ENCODE data around the gene LBP. TPM values are rescaled to one million over a fixed set of nuclear protein-coding genes. Genes with fewer than 3 reads are reported as not detected.
"Not testable (repeated sequence)": the region's sequence is repeated elsewhere in the genome, so short reads cannot be mapped to it uniquely, and the experiment has no call there.

The LBP gene
- total and polyA plus RNA-seq, 8 donors: 0.12 to 1.8 TPM; not detected in 6

GRCh38 chr20:38404016-38404415, 57.7 kb downstream of the LBP start:
- no peaks in the 10 kb centered on the region for H3K27me3 ChIP-seq
- no peaks in the 10 kb centered on the region for H3K4me1 ChIP-seq
- H3K27ac ChIP-seq: no peak overlapping the region
- H3K4me3 ChIP-seq: no peak overlapping the region
- no peaks in the 10 kb centered on the region for H3K9me3 ChIP-seq
- DNase-seq (no peak), ATAC-seq (no peak)
- TF ChIP-seq CTCF (IDR thresholded peaks at IDR 0.05): no peak
- no peaks in the 10 kb centered on the region for H3K36me3 ChIP-seq
- intact Hi-C loops (cut with DNase I): no loop called here

GRCh38 chr20:38405132-38405531, 58.9 kb downstream of the LBP start:
- H3K9me3 ChIP-seq: no peaks in the 10 kb centered on the region
- no peaks in the 10 kb centered on the region for H3K4me1 ChIP-seq
- intact Hi-C loops (cut with DNase I): no loop called here
- H3K27me3 ChIP-seq: no peaks in the 10 kb centered on the region
- no peak overlapping the region for H3K4me3 ChIP-seq
- H3K27ac ChIP-seq: no peak overlapping the region
- no peaks in the 10 kb centered on the region for H3K36me3 ChIP-seq
- TF ChIP-seq CTCF (IDR thresholded peaks at IDR 0.05): no peak
- ATAC-seq: no peak
- no peak for DNase-seq

- intact Hi-C loops (cut with DNase I): no loop called here
- Histone ChIP-seq H3K27ac (no peak overlapping the region), H3K9me3 (no peaks in the 10 kb centered on the region), H3K36me3 (peaks cover 0 to 8% of the 10 kb centered on the region in 2 donors), H3K27me3 (no peaks in the 10 kb centered on the region), H3K4me1 (no peaks in the 10 kb centered on the region), H3K4me3 (no peak overlapping the region)
- no peak for ATAC-seq
- TF ChIP-seq CTCF (IDR thresholded peaks at IDR 0.05): no peak
- no peak for DNase-seq
Observed at GRCh38 chr20:38406476-38406875, 60.2 kb downstream of the LBP start.

GRCh38 chr20:38407321-38407720, 61.0 kb downstream of the LBP start:
- Histone ChIP-seq H3K4me3 (no peak overlapping the region), H3K27me3 (no peaks in the 10 kb centered on the region), H3K9me3 (no peaks in the 10 kb centered on the region), H3K36me3 (peaks cover 0 to 17% of the 10 kb centered on the region in 2 donors), H3K27ac (no peak overlapping the region), H3K4me1 (no peaks in the 10 kb centered on the region)
- intact Hi-C loops (cut with DNase I): no loop called here
- ATAC-seq (no peak), DNase-seq (peak in 1 of 4 donors; percentile 76)
- TF ChIP-seq CTCF (IDR thresholded peaks at IDR 0.05): no peak

- DNase-seq; H3K27me3 ChIP-seq; intact Hi-C loops (cut with DNase I); ATAC-seq; H3K4me3 ChIP-seq; H3K4me1 ChIP-seq; H3K27ac ChIP-seq; H3K9me3 ChIP-seq: not testable (repeated sequence)
- peaks cover 0 to 22% of the 10 kb centered on the region in 2 donors for H3K36me3 ChIP-seq
Observed at GRCh38 chr20:38407822-38408221, 61.5 kb downstream of the LBP start.

- ATAC-seq (no peak), DNase-seq (no peak)
- no peaks in the 10 kb centered on the region for H3K27me3 ChIP-seq
- no peak for TF ChIP-seq CTCF (IDR thresholded peaks at IDR 0.05)
- no peak overlapping the region for H3K27ac ChIP-seq
- H3K36me3 ChIP-seq: peaks cover 0 to 74% of the 10 kb centered on the region in 2 donors
- intact Hi-C loops (cut with DNase I): no loop called here
- no peak overlapping the region for H3K4me3 ChIP-seq
- H3K4me1 ChIP-seq: no peaks in the 10 kb centered on the region
- no peaks in the 10 kb centered on the region for H3K9me3 ChIP-seq
Observed at GRCh38 chr20:38412877-38413577, 66.7 kb downstream of the LBP start.

All from left lung (tissue), 10 donors.